A549 (cell line): Measurements from ENCODE around the gene TBC1D14.

Experiments
- POLR2A ChIP-seq: IDR thresholded peaks from 2 replicates; pipeline ENCODE4 v1.6.1; 2012; ENCODE audit warnings: mild to moderate bottlenecking, low read length
- RAD21 ChIP-seq, 2 experiments: fragments of >200 bp in 1 of 2; sonication (Bioruptor Twin) in 1 of 2; formaldehyde crosslinking in 1 of 2; IDR thresholded peaks in 1 of 2; conservative IDR thresholded peaks in 1 of 2; 2 replicates in 1 of 2; 3 replicates in 1 of 2; pipeline ENCODE4 v1.6.1; 2012 to 2018; ENCODE audit warnings: inconsistent platforms in 1 of 2
- TF ChIP-seq, protein P1 (sequence below): fragments of >200 bp; sonication (Bioruptor Twin); formaldehyde crosslinking; IDR thresholded peaks from 3 replicates; pipeline ENCODE4 v1.5.1; 2016
- TF ChIP-seq, protein P2 (sequence below): IDR thresholded peaks from 2 replicates; pipeline ENCODE4 v1.6.1; 2012; ENCODE audit warnings: low read depth, borderline replicate concordance

DNA sequence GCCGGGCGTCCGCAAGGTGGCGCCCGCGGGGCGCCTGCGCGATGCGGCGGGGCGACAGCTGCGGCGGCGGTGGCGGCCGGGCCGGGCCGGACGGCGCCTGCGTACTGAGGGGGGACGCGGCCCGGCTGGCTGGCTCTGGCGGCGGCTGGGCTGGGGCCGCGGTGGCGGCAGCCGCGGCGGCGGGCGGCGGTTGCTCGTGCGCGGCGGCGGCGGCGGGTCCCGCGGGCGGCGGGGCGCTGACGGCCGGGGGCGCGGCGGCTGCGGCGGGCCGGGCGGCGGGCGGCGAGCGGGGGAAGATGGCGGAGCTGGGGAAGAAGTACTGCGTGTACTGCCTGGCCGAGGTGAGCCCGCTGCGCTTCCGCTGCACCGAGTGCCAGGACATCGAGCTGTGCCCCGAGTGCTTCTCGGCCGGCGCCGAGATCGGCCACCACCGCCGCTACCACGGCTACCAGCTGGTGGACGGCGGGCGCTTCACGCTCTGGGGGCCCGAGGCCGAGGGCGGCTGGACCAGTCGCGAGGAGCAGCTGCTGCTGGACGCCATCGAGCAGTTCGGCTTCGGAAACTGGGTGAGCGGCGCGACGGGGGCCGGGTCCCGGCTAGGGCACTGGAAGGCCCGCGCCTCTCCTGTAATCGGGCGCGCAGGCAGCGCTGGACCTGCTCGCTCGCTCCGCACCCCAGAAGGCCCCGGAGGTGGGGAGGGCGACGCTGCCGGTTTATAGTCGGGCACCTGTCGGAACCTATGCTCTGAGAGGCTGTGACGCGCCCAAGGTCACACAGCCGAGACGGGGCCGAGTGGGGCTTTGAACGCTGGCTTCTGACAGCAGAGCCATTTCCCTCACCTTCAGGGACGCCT lies 133.9 kb downstream of the TBC1D14 start, which contains the start of gene TADA2B:
- TF ChIP-seq, protein P1, sequence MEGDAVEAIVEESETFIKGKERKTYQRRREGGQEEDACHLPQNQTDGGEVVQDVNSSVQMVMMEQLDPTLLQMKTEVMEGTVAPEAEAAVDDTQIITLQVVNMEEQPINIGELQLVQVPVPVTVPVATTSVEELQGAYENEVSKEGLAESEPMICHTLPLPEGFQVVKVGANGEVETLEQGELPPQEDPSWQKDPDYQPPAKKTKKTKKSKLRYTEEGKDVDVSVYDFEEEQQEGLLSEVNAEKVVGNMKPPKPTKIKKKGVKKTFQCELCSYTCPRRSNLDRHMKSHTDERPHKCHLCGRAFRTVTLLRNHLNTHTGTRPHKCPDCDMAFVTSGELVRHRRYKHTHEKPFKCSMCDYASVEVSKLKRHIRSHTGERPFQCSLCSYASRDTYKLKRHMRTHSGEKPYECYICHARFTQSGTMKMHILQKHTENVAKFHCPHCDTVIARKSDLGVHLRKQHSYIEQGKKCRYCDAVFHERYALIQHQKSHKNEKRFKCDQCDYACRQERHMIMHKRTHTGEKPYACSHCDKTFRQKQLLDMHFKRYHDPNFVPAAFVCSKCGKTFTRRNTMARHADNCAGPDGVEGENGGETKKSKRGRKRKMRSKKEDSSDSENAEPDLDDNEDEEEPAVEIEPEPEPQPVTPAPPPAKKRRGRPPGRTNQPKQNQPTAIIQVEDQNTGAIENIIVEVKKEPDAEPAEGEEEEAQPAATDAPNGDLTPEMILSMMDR = no peak; the same call in 2 of the 3 replicates
- TF ChIP-seq RAD21 (conservative IDR thresholded peaks at IDR 0.05 in 1 of 2, IDR thresholded peaks at IDR 0.05 in 1 of 2) (no peak), POLR2A (peak; percentile 47)
- TF ChIP-seq, protein P2, sequence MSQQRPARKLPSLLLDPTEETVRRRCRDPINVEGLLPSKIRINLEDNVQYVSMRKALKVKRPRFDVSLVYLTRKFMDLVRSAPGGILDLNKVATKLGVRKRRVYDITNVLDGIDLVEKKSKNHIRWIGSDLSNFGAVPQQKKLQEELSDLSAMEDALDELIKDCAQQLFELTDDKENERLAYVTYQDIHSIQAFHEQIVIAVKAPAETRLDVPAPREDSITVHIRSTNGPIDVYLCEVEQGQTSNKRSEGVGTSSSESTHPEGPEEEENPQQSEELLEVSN = no peak
